Liver (tissue), 9 donors: ENCODE data around the gene PNPLA1. TPM values are rescaled to one million over a fixed set of nuclear protein-coding genes. Genes with fewer than 3 reads are reported as not detected.

Source experiments
- DNase-seq: peaks from one replicate; pipeline ENCODE4 v3.0.0-alpha.2; 2017; ENCODE audit warnings: low spot score
- H3K27ac ChIP-seq, 2 donors: one replicate each; pipeline ENCODE4 v1.7.0; 2013; ENCODE audit warnings: inconsistent platforms in 2 of 2, low read length in 2 of 2, control low read depth in 1 of 2, low read depth in 1 of 2, mild to moderate bottlenecking in 1 of 2
- H3K27me3 ChIP-seq, 4 donors: one replicate each; pipeline versions ENCODE4 v1.6.1 to v1.7.0; 2013; ENCODE audit warnings: low read length in 3 of 4, inconsistent platforms in 1 of 4, mild to moderate bottlenecking in 1 of 4, moderate library complexity in 1 of 4; ENCODE audit not compliant: control insufficient read depth in 4 of 4, insufficient read depth in 4 of 4
- H3K36me3 ChIP-seq, 4 donors: one replicate each; pipeline versions ENCODE4 v1.6.1 to v1.7.0; 2013; ENCODE audit warnings: low read length in 3 of 4, mild to moderate bottlenecking in 3 of 4, low read depth in 1 of 4, moderate library complexity in 1 of 4; ENCODE audit not compliant: control insufficient read depth in 4 of 4, insufficient read depth in 3 of 4
- H3K4me1 ChIP-seq, 4 donors: one replicate each; pipeline versions ENCODE4 v1.6.1 to v1.7.0; 2013; ENCODE audit warnings: low read length in 3 of 4, mild to moderate bottlenecking in 3 of 4, moderate library complexity in 1 of 4; ENCODE audit not compliant: control insufficient read depth in 4 of 4, insufficient read depth in 4 of 4
- H3K4me3 ChIP-seq, 3 donors: one replicate each; pipeline versions ENCODE4 v1.6.1 to v1.7.0; 2013; ENCODE audit warnings: low read length in 3 of 3, control low read depth in 1 of 3, low read depth in 1 of 3, mild to moderate bottlenecking in 1 of 3
- H3K9ac ChIP-seq, 2 donors: one replicate each; pipeline ENCODE4 v1.7.0; 2013; ENCODE audit warnings: low read length in 2 of 2, mild to moderate bottlenecking in 2 of 2, moderate library complexity in 2 of 2, control low read depth in 1 of 2, low read depth in 1 of 2
- H3K9me3 ChIP-seq, 4 donors: one replicate each; pipeline versions ENCODE4 v1.6.1 to v1.7.0; 2013; ENCODE audit warnings: low read length in 3 of 4; ENCODE audit not compliant: control insufficient read depth in 4 of 4
- ATF3 ChIP-seq: IDR thresholded peaks from 2 replicates; pipeline ENCODE4 v1.6.1; 2016; ENCODE audit warnings: antibody characterized with exemption
- EGR1 ChIP-seq, 2 donors: IDR thresholded peaks; 2 replicates each; pipeline ENCODE4 v1.6.1; 2016 to 2018; ENCODE audit warnings: antibody characterized with exemption in 2 of 2, low read depth in 2 of 2
- FOXA1 ChIP-seq: IDR thresholded peaks from 2 replicates; pipeline ENCODE4 v1.6.1; 2016; ENCODE audit warnings: antibody characterized with exemption
- FOXA2 ChIP-seq: IDR thresholded peaks from 2 replicates; pipeline ENCODE4 v1.6.1; 2016; ENCODE audit warnings: antibody characterized with exemption
- GABPA ChIP-seq, 2 donors: IDR thresholded peaks in 1 of 2; conservative IDR thresholded peaks in 1 of 2; 2 replicates each; pipeline ENCODE4 v1.6.1; 2016; ENCODE audit warnings: antibody characterized with exemption in 2 of 2, mild to moderate bottlenecking in 1 of 2, moderate library complexity in 1 of 2
- HNF4A ChIP-seq, 2 donors: conservative IDR thresholded peaks; 2 replicates each; pipeline ENCODE4 v1.6.1; 2016; ENCODE audit warnings: antibody characterized with exemption in 2 of 2, mild to moderate bottlenecking in 2 of 2
- HNF4G ChIP-seq: IDR thresholded peaks from 2 replicates; pipeline ENCODE4 v1.6.1; 2016; ENCODE audit warnings: antibody characterized with exemption
- JUND ChIP-seq, 2 donors: IDR thresholded peaks; 2 replicates each; pipeline ENCODE4 v1.6.1; 2016; ENCODE audit warnings: antibody characterized with exemption in 2 of 2
- MAX ChIP-seq: IDR thresholded peaks from 2 replicates; pipeline ENCODE4 v1.6.1; 2016; ENCODE audit warnings: antibody characterized with exemption
- NR2F2 ChIP-seq: IDR thresholded peaks from 2 replicates; pipeline ENCODE4 v1.6.1; 2016; ENCODE audit warnings: antibody characterized with exemption
- RAD21 ChIP-seq, 2 donors: IDR thresholded peaks; 2 replicates each; pipeline ENCODE4 v1.6.1; 2016; ENCODE audit warnings: antibody characterized with exemption in 2 of 2, mild to moderate bottlenecking in 2 of 2
- RXRA ChIP-seq, 2 donors: IDR thresholded peaks; 2 replicates each; pipeline ENCODE4 v1.6.1; 2017 to 2018; ENCODE audit warnings: antibody characterized with exemption in 2 of 2, mild to moderate bottlenecking in 1 of 2
- SP1 ChIP-seq: IDR thresholded peaks from 2 replicates; pipeline ENCODE4 v1.6.1; 2018; ENCODE audit warnings: antibody characterized with exemption, mild to moderate bottlenecking
- YY1 ChIP-seq: IDR thresholded peaks from 2 replicates; pipeline ENCODE4 v1.6.1; 2016; ENCODE audit warnings: antibody characterized with exemption, mild to moderate bottlenecking
- ZBTB33 ChIP-seq: IDR thresholded peaks from 2 replicates; pipeline ENCODE4 v1.6.1; 2016; ENCODE audit warnings: antibody characterized with exemption
- WGBS: extraction: QIAGEN DNeasy Blood & Tissue Kit; methylation state at CpG from one replicate; pipeline ENCODE4 v1.1.7; 2013; 5-methylcytosine and 5-hydroxymethylcytosine counted together
- polyA plus RNA-seq, 2 donors: library from polyadenylated mRNA; stranded (reverse) in 1 of 2; unstranded in 1 of 2; fragments of 200-250 nt in 1 of 2; fragments of >200 nt in 1 of 2; fragmentation: Nextera tagmentation in 1 of 2; extraction: Ambion mirVana in 1 of 2; gene quantifications; one replicate each; pipeline versions ENCODE4 v1.2.1 to v1.2.3, GENCODE V29; 2013 to 2015
- total RNA-seq, 2 donors: library from RNA; depleted of rRNA; stranded (reverse); fragments of >200 nt; gene quantifications; one replicate each; pipeline ENCODE4 v1.2.3, GENCODE V29; 2014
- TF ChIP-seq, protein P1 (sequence below): IDR thresholded peaks from 2 replicates; pipeline ENCODE4 v1.6.1; 2016; ENCODE audit warnings: antibody characterized with exemption, mild to moderate bottlenecking
- TF ChIP-seq, protein P2 (sequence below): fragments of 150-350 bp; IDR thresholded peaks from 2 replicates; pipeline ENCODE4 v1.5.1; 2017; ENCODE audit warnings: improper control_type of control experiment, low read depth, low read length; ENCODE audit not compliant: missing input control
- donor health status: healthy.
- donor health status: healthy.
- donor health status: healthy.
- donor health status: healthy.
- donor health status: healthy.

The PNPLA1 gene
- total and polyA plus RNA-seq, 4 donors = 0.07 to 0.14 (median 0.08) TPM; not detected in 1

GRCh38 chr6:36313649-36313936 lies 43.7 kb downstream of the PNPLA1 start:
- no peaks in the 10 kb centered on the region for H3K4me1 ChIP-seq
- no peak for DNase-seq
- H3K9me3 ChIP-seq = no peaks in the 10 kb centered on the region
- no peak overlapping the region for H3K9ac ChIP-seq
- H3K27ac ChIP-seq = no peak overlapping the region
- no peak overlapping the region for H3K4me3 ChIP-seq
- no peaks in the 10 kb centered on the region for H3K27me3 ChIP-seq
- TF ChIP-seq HNF4G = no peak
- no peak for TF ChIP-seq MAX
- no peak for TF ChIP-seq YY1
- TF ChIP-seq ATF3 = no peak
- TF ChIP-seq, protein P1, sequence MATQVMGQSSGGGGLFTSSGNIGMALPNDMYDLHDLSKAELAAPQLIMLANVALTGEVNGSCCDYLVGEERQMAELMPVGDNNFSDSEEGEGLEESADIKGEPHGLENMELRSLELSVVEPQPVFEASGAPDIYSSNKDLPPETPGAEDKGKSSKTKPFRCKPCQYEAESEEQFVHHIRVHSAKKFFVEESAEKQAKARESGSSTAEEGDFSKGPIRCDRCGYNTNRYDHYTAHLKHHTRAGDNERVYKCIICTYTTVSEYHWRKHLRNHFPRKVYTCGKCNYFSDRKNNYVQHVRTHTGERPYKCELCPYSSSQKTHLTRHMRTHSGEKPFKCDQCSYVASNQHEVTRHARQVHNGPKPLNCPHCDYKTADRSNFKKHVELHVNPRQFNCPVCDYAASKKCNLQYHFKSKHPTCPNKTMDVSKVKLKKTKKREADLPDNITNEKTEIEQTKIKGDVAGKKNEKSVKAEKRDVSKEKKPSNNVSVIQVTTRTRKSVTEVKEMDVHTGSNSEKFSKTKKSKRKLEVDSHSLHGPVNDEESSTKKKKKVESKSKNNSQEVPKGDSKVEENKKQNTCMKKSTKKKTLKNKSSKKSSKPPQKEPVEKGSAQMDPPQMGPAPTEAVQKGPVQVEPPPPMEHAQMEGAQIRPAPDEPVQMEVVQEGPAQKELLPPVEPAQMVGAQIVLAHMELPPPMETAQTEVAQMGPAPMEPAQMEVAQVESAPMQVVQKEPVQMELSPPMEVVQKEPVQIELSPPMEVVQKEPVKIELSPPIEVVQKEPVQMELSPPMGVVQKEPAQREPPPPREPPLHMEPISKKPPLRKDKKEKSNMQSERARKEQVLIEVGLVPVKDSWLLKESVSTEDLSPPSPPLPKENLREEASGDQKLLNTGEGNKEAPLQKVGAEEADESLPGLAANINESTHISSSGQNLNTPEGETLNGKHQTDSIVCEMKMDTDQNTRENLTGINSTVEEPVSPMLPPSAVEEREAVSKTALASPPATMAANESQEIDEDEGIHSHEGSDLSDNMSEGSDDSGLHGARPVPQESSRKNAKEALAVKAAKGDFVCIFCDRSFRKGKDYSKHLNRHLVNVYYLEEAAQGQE = no peak
- no peak for TF ChIP-seq RAD21 (IDR thresholded peaks at IDR 0.05)
- no peak for TF ChIP-seq RXRA (IDR thresholded peaks at IDR 0.05)
- TF ChIP-seq JUND (IDR thresholded peaks at IDR 0.05) = no peak
- no peak for TF ChIP-seq ZBTB33
- TF ChIP-seq GABPA (IDR thresholded peaks at IDR 0.05 in 1 of 2, conservative IDR thresholded peaks at IDR 0.05 in 1 of 2) = no peak
- TF ChIP-seq, protein P2, sequence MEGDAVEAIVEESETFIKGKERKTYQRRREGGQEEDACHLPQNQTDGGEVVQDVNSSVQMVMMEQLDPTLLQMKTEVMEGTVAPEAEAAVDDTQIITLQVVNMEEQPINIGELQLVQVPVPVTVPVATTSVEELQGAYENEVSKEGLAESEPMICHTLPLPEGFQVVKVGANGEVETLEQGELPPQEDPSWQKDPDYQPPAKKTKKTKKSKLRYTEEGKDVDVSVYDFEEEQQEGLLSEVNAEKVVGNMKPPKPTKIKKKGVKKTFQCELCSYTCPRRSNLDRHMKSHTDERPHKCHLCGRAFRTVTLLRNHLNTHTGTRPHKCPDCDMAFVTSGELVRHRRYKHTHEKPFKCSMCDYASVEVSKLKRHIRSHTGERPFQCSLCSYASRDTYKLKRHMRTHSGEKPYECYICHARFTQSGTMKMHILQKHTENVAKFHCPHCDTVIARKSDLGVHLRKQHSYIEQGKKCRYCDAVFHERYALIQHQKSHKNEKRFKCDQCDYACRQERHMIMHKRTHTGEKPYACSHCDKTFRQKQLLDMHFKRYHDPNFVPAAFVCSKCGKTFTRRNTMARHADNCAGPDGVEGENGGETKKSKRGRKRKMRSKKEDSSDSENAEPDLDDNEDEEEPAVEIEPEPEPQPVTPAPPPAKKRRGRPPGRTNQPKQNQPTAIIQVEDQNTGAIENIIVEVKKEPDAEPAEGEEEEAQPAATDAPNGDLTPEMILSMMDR = no peak
- no peak for TF ChIP-seq SP1
- TF ChIP-seq NR2F2 = no peak
- TF ChIP-seq FOXA2 = no peak
- no peak for TF ChIP-seq HNF4A (conservative IDR thresholded peaks at IDR 0.05)
- WGBS = 95% methylated on average over 4 of the region's 4 CpGs
- H3K36me3 ChIP-seq = no peaks in the 10 kb centered on the region

- Histone ChIP-seq H3K9ac (no peak overlapping the region), H3K27me3 (no peaks in the 10 kb centered on the region), H3K27ac (no peak overlapping the region), H3K4me1 (no peaks in the 10 kb centered on the region), H3K9me3 (no peaks in the 10 kb centered on the region), H3K4me3 (no peak overlapping the region), H3K36me3 (no peaks in the 10 kb centered on the region)
- WGBS = 85% methylated on average over 3 of the region's 3 CpGs
- TF ChIP-seq HNF4G (no peak), MAX (no peak), SP1 (no peak), HNF4A (conservative IDR thresholded peaks at IDR 0.05) (no peak), FOXA1 (no peak), RAD21 (IDR thresholded peaks at IDR 0.05) (no peak), EGR1 (IDR thresholded peaks at IDR 0.05; ENCODE audit: low read depth in 2 of 2) (no peak), RXRA (IDR thresholded peaks at IDR 0.05) (no peak)
- DNase-seq = no peak
These were observed 44.6 kb downstream of the PNPLA1 start for GRCh38 chr6:36314221-36315014.
